Measurements from ENCODE around the gene PRIMPOL.

- TF ChIP-seq ELK1 (IDR thresholded peaks at IDR 0.05; ENCODE audit: borderline replicate concordance, low read depth, low read length): no peak
- no peak for TF ChIP-seq FOS (IDR thresholded peaks at IDR 0.05; ENCODE audit: low read depth, low read length)
- TF ChIP-seq CTCF (conservative IDR thresholded peaks at IDR 0.05; ENCODE audit: low read depth, low read length): no peak
- TF ChIP-seq POLR2A (IDR thresholded peaks at IDR 0.05; ENCODE audit: low read depth, low read length): no peak
- TF ChIP-seq RCOR1 (IDR thresholded peaks at IDR 0.05; ENCODE audit: insufficient replicate concordance, low read length): no peak
- no peak for TF ChIP-seq RAD21 (IDR thresholded peaks at IDR 0.05; ENCODE audit: low read length)
- no peak for TF ChIP-seq BHLHE40 (IDR thresholded peaks at IDR 0.05; ENCODE audit: low read depth, low read length)
- TF ChIP-seq CEBPB (IDR thresholded peaks at IDR 0.05; ENCODE audit: low read depth, low read length): no peak
- no peak for TF ChIP-seq SMC3 (IDR thresholded peaks at IDR 0.05; ENCODE audit: low read depth, low read length)
- TF ChIP-seq MAZ (IDR thresholded peaks at IDR 0.05; ENCODE audit: borderline replicate concordance, low read depth, low read length): no peak
- no peak for TF ChIP-seq CHD1 (IDR thresholded peaks at IDR 0.05; ENCODE audit: low read depth, low read length)
Measured at GRCh38 chr4:184641022-184641421, 8.5 kb upstream of the PRIMPOL start.

Data from IMR-90 (cell line).